ENCODE data around the gene LMBRD1. TPM values are rescaled to one million over a fixed set of nuclear protein-coding genes. Genes with fewer than 3 reads are reported as not detected.

LMBRD1 gene
- total and polyA plus RNA-seq, 7 donors, result 19.7 to 37.0 (median 25.5) TPM

DNA sequence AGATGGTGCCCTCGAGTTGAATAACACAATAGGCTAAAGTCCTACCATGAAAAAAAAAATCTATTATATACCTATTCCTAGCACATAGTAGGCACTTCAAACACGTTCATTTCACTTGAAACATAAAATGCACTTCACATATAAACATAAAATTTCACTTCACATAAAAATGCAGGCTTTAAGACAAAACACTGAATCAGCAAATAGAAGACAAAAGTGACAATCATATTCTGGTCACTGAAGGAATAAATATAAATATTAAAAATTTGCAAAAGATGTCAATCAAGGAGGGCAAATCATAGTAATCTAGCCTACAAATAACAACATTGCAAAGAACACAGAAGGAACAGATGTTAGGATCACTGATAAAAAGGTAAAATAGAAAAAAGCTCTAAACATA, 153.1 kb downstream of the LMBRD1 start:
- Histone ChIP-seq H3K27me3 (ENCODE audit: insufficient read depth in 3 of 3, low read length in 2 of 3) (peaks cover 0 to 2% (median 0%) of the 10 kb centered on the region in 3 donors), H3K4me1 (no peaks in the 10 kb centered on the region), H3K9me3 (no peaks in the 10 kb centered on the region), H3K27ac (no peak overlapping the region), H3K4me3 (no peak overlapping the region), H3K36me3 (ENCODE audit: insufficient read depth in 1 of 2, low read depth in 1 of 2) (no peaks in the 10 kb centered on the region)
- no peak for TF ChIP-seq CTCF (IDR thresholded peaks at IDR 0.05)
- 63 to 65% (median 65%) methylated on average over 2 of the region's 2 CpGs for WGBS, 3 donors
- DNase-seq (no peak), ATAC-seq (no peak)
- intact Hi-C loops (cut with DNase I), result no loop called here

- ATAC-seq, result no peak
These were observed 163.9 kb downstream of the LMBRD1 start for GRCh38 chr6:69632932-69633331.

DNA sequence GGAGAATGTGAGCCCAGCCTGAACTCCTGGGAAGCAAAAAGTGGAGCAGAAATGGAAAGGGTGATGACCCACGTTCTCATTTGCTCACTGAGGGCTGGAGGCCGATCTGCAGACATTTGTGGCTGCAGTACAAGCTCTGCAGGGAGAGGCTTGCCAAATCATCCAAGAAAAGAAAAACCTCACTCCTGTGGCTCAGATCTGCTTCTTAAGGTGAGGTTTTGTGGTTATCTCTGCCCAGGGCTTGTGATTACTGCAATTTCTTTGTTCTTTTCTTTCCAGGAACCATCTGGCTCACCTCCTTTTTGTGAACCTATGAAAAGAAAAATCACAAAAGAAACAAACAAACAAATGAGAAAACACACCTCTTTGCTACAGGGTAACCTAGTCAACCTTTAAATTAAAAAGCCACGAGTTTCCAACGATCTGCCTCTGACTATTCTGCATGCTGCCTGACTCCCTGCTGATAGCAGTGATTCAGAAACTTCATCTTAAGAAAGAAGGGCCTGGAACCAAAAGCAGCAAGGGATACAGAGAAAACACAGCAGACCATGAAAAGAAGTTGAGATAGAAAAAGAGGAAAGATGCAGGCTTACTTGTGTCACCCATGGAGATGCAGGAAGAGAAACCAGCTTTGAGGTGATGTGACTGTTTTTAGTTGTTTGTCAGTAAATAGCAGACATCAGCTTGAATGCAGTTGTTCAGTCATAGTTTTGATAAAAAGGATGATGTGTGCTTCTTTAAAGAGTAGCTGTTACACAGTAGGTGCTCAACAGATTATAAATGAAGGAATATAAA, 165.1 kb downstream of the LMBRD1 start:
- TF ChIP-seq CTCF (IDR thresholded peaks at IDR 0.05), result no peak
- no peak for DNase-seq
- Histone ChIP-seq H3K4me3 (no peak overlapping the region), H3K4me1 (no peaks in the 10 kb centered on the region), H3K9me3 (no peaks in the 10 kb centered on the region), H3K36me3 (ENCODE audit: insufficient read depth in 1 of 2, low read depth in 1 of 2) (no peaks in the 10 kb centered on the region), H3K27ac (no peak overlapping the region), H3K27me3 (ENCODE audit: insufficient read depth in 3 of 3, low read length in 2 of 3) (no peaks in the 10 kb centered on the region)
- WGBS, 3 donors, result 33 to 35% (median 34%) methylated on average over 4 of the region's 4 CpGs
- intact Hi-C loops (cut with DNase I), result no loop called here
- ATAC-seq, result no peak

More at GRCh38 chr6:69632932-69633331, 163.9 kb downstream of the LMBRD1 start:
- intact Hi-C loops (cut with DNase I), result no loop called here
- no peaks in the 10 kb centered on the region for H3K9me3 ChIP-seq
- H3K27me3 ChIP-seq (ENCODE audit: insufficient read depth in 3 of 3, low read length in 2 of 3), result no peaks in the 10 kb centered on the region
- WGBS, 3 donors, result 67 to 88% (median 79%) methylated on average over 2 of the region's 2 CpGs
- no peak overlapping the region for H3K27ac ChIP-seq
- no peaks in the 10 kb centered on the region for H3K36me3 ChIP-seq (ENCODE audit: insufficient read depth in 1 of 2, low read depth in 1 of 2)
- TF ChIP-seq CTCF (IDR thresholded peaks at IDR 0.05), result no peak
- no peak overlapping the region for H3K4me3 ChIP-seq
- H3K4me1 ChIP-seq, result no peaks in the 10 kb centered on the region
- no peak for DNase-seq

GRCh38 chr6:69630767-69631166, 166.0 kb downstream of the LMBRD1 start:
- Histone ChIP-seq H3K36me3 (ENCODE audit: insufficient read depth in 1 of 2, low read depth in 1 of 2) (no peaks in the 10 kb centered on the region), H3K27ac (no peak overlapping the region), H3K4me1 (no peaks in the 10 kb centered on the region), H3K27me3 (ENCODE audit: insufficient read depth in 3 of 3, low read length in 2 of 3) (no peaks in the 10 kb centered on the region), H3K9me3 (no peaks in the 10 kb centered on the region), H3K4me3 (no peak overlapping the region)
- no peak for TF ChIP-seq CTCF (IDR thresholded peaks at IDR 0.05)
- 90 to 97% (median 96%) methylated on average over 1 of the region's 1 CpG for WGBS, 3 donors
- intact Hi-C loops (cut with DNase I), result no loop called here
- no peak for DNase-seq
- no peak for ATAC-seq

DNA sequence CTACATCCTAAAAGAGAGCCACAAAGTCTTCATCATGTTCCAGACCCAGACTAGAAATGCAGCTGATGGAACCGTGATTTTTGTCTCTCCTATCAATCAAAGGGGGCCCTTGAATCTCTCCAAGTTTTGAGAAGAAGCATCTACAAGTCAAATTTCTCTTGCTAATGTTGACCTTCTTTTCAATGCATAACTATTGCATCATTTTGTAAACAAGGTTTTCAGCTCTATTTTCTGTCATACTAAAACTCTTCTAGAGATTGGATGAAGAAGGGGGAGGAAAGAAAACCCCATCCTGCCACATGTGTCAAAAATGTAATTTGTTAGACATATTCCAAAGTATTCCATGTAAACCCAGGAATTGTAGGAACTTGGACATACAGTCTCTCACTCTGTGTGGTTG, 169.2 kb downstream of the LMBRD1 start:
- intact Hi-C loops (cut with DNase I), result no loop called here
- Histone ChIP-seq H3K9me3 (no peaks in the 10 kb centered on the region), H3K27ac (no peak overlapping the region), H3K36me3 (ENCODE audit: insufficient read depth in 1 of 2, low read depth in 1 of 2) (no peaks in the 10 kb centered on the region), H3K4me1 (no peaks in the 10 kb centered on the region), H3K4me3 (no peak overlapping the region), H3K27me3 (ENCODE audit: insufficient read depth in 3 of 3, low read length in 2 of 3) (no peaks in the 10 kb centered on the region)
- ATAC-seq, result no peak
- no peak for TF ChIP-seq CTCF (IDR thresholded peaks at IDR 0.05)
- 31 to 83% (median 45%) methylated on average over 1 of the region's 1 CpG for WGBS, 3 donors
- DNase-seq, result no peak
